Endothelial cell of umbilical vein (primary cell): ENCODE results near the gene SREBF1. TPM values are rescaled to one million over a fixed set of nuclear protein-coding genes. Genes with fewer than 3 reads are reported as not detected.
A peak's percentile ranks its signal among the peaks of the same experiment; 100 is the strongest.

ENCODE experiments used
- BruUV-seq: library from RNA; stranded (reverse); fragments of 400-500 nt; replicated peaks from 2 replicates; lab custom pipeline; 2021; lab: Mats Ljungman, UMichigan
- CTCF ChIA-PET: fragments of 300-600, 350-600 bp; sonication (Branson Sonifier 250); formaldehyde crosslinking; loops from one replicate; lab custom pipeline; 2021; ENCODE audit warnings: antibody characterized with exemption, inconsistent platforms; lab: Charles Lee
- POLR2A ChIA-PET: fragments of 300-600, 350-600 bp; sonication (Branson Sonifier 250); formaldehyde crosslinking; loops from one replicate; lab custom pipeline; 2021; ENCODE audit warnings: antibody characterized with exemption, inconsistent platforms; lab: Charles Lee
- DNase-seq: peaks from one replicate; pipeline ENCODE4 v3.0.0-alpha.2; 2011; ENCODE audit warnings: low read depth, low spot score
- FAIRE-seq: peaks from 2 replicates; lab custom pipeline; 2011; peaks lifted over from hg19 to GRCh38; lab: Jason Lieb, UNC
- H2AFZ ChIP-seq: 2 replicates; pipeline ENCODE4 v1.6.0; 2012; ENCODE audit warnings: low read depth, low read length, control low read depth, inconsistent platforms
- H3K27ac ChIP-seq: 2 replicates; pipeline ENCODE4 v1.5.1; 2011; ENCODE audit warnings: low read depth, mild to moderate bottlenecking, control low read depth, low read length, moderate library complexity; ENCODE audit not compliant: insufficient read depth
- H3K27me3 ChIP-seq, 2 experiments: 2 replicates each; pipeline versions ENCODE4 v1.6.0 to v1.6.1; 2011; ENCODE audit warnings: low read length in 2 of 2, mixed read lengths in 1 of 2; ENCODE audit not compliant: control insufficient read depth in 2 of 2, insufficient read depth in 2 of 2
- H3K36me3 ChIP-seq, 2 experiments: 2 replicates in 1 of 2; 3 replicates in 1 of 2; pipeline ENCODE4 v1.5.1; 2011; ENCODE audit warnings: low read length in 2 of 2, mild to moderate bottlenecking in 1 of 2, moderate library complexity in 1 of 2; ENCODE audit not compliant: control insufficient read depth in 2 of 2, insufficient read depth in 2 of 2; ENCODE audit errors: extremely low read depth in 1 of 2
- H3K4me1 ChIP-seq: 3 replicates; pipeline ENCODE4 v1.5.1; 2011; ENCODE audit warnings: mild to moderate bottlenecking, low read length; ENCODE audit not compliant: control insufficient read depth, insufficient read depth; ENCODE audit errors: extremely low read depth
- H3K4me2 ChIP-seq: 2 replicates; pipeline ENCODE4 v1.6.1; 2011; ENCODE audit warnings: low read length, control low read depth, mixed read lengths; ENCODE audit not compliant: insufficient read depth
- H3K4me3 ChIP-seq, 3 experiments: fragments of 200-600 bp in 1 of 3; sonication (generic), shearing (Covaris generic) in 1 of 3; replicated peaks in 1 of 3; 2 replicates each; pipeline ENCODE4 v1.5.1; 2011 to 2016; ENCODE audit warnings: control low read depth in 3 of 3, low read length in 3 of 3, mild to moderate bottlenecking in 2 of 3, inconsistent platforms in 1 of 3, low read depth in 1 of 3, moderate library complexity in 1 of 3; ENCODE audit not compliant: insufficient read depth in 1 of 3
- H3K79me2 ChIP-seq: 2 replicates; pipeline ENCODE4 v1.6.0; 2012; ENCODE audit warnings: low read length, inconsistent platforms; ENCODE audit not compliant: control insufficient read depth, insufficient read depth
- H3K9ac ChIP-seq: replicated peaks from 2 replicates; pipeline ENCODE3; 2011; ENCODE audit warnings: low read length, control low read depth; ENCODE audit not compliant: insufficient read depth; ENCODE audit errors: extremely low read depth
- H3K9me1 ChIP-seq: replicated peaks from 3 replicates; pipeline ENCODE4 v1.6.0; 2011; ENCODE audit warnings: mild to moderate bottlenecking, low read length; ENCODE audit not compliant: control insufficient read depth, insufficient read depth; ENCODE audit errors: extremely low read depth
- H3K9me3 ChIP-seq: replicated peaks from 2 replicates; pipeline ENCODE4 v1.5.1; 2012; ENCODE audit warnings: low read length, inconsistent platforms; ENCODE audit not compliant: control insufficient read depth, insufficient read depth
- H4K20me1 ChIP-seq: replicated peaks from 2 replicates; pipeline ENCODE3; 2011; ENCODE audit warnings: mild to moderate bottlenecking, low read length; ENCODE audit not compliant: control insufficient read depth, insufficient read depth; ENCODE audit errors: extremely low read depth
- EZH2 ChIP-seq: IDR thresholded peaks from 2 replicates; pipeline ENCODE4 v1.6.1; 2012; ENCODE audit warnings: borderline replicate concordance, low read depth, mild to moderate bottlenecking, moderate library complexity, low read length, inconsistent platforms; ENCODE audit not compliant: severe bottlenecking
- FOS ChIP-seq: IDR thresholded peaks from 2 replicates; pipeline ENCODE4 v1.6.1; 2011; ENCODE audit warnings: mild to moderate bottlenecking, low read length, moderate library complexity, borderline replicate concordance; ENCODE audit not compliant: insufficient read depth
- GATA2 ChIP-seq: IDR thresholded peaks from 2 replicates; pipeline ENCODE4 v1.7.0; 2011; ENCODE audit warnings: low read depth, mild to moderate bottlenecking, moderate library complexity, mixed read lengths, low read length; ENCODE audit not compliant: insufficient read length, insufficient read depth
- JUN ChIP-seq: IDR thresholded peaks from 2 replicates; pipeline ENCODE4 v1.6.1; 2011; ENCODE audit warnings: borderline replicate concordance, low read depth; ENCODE audit not compliant: insufficient read length, insufficient read depth
- MAX ChIP-seq: IDR thresholded peaks from 2 replicates; pipeline ENCODE4 v1.6.1; 2011; ENCODE audit not compliant: insufficient read depth, insufficient read length
- MYC ChIP-seq: IDR thresholded peaks from one replicate; pipeline ENCODE4 v1.6.1; 2011; ENCODE audit warnings: mild to moderate bottlenecking, low read depth, low read length
- POLR2A ChIP-seq: IDR thresholded peaks from 2 replicates; pipeline ENCODE4 v1.6.1; 2012; ENCODE audit warnings: low read depth, mild to moderate bottlenecking, control low read depth, low read length
- POLR2AphosphoS5 ChIP-seq: IDR thresholded peaks from 2 replicates; pipeline ENCODE4 v1.6.1; 2012; ENCODE audit warnings: low read depth, mild to moderate bottlenecking, control low read depth, low read length, moderate library complexity; ENCODE audit not compliant: insufficient read depth
- dilution Hi-C: fragments of 300-500 bp; cut with MboI; formaldehyde crosslinking; loops from one replicate; pipeline ENCODE4 v1.15.0; 2019; ENCODE audit warnings: low sequenced_read_pairs; ENCODE audit not compliant: extremely low pct_ligation_motif_present
- intact Hi-C: fragments of 100-400 bp; cut with micrococcal nuclease; formaldehyde crosslinking; loops from one replicate; pipeline ENCODE4 v1.10.0; 2022
- polyA plus RNA-seq, 4 experiments: library from polyadenylated mRNA; depleted of rRNA in 3 of 4; stranded (reverse) in 3 of 4; unstranded in 1 of 4; fragments of >200 nt; gene quantifications; 2 replicates each; pipeline versions ENCODE4 v1.2.1 to v1.2.3, GENCODE V29; 2011 to 2012; ENCODE audit warnings: missing spikeins in 1 of 4
- total RNA-seq: library from RNA; stranded (reverse); gene quantifications from 2 replicates; pipeline ENCODE4 v1.2.3, GENCODE V29; 2021
- TF ChIP-seq, protein P1 (sequence below), 2 donors: IDR thresholded peaks; 1 replicate in 1 of 2; 2 replicates in 1 of 2; pipeline ENCODE4 v1.5.1; 2011; ENCODE audit warnings: low read length in 2 of 2, mild to moderate bottlenecking in 2 of 2, moderate library complexity in 2 of 2, control low read depth in 1 of 2, inconsistent platforms in 1 of 2, low read depth in 1 of 2; ENCODE audit not compliant: insufficient read depth in 1 of 2; ENCODE audit errors: extremely low read depth in 1 of 2

The SREBF1 gene
- total and polyA plus RNA-seq, 2 donors (not counting 3 experiments of a cell fraction or from before 2014, with no cell fraction given): 50.4 to 109 TPM

- Histone ChIP-seq H3K4me3 (no peak overlapping the region), H3K9me3 (no peaks in the 10 kb centered on the region), H3K4me2 (no peak overlapping the region), H3K9ac (no peak overlapping the region), H3K4me1 (no peaks in the 10 kb centered on the region), H3K27me3 (no peaks in the 10 kb centered on the region), H4K20me1 (no peaks in the 10 kb centered on the region), H3K27ac (no peak overlapping the region), H3K79me2 (no peaks in the 10 kb centered on the region), H3K36me3 (peaks cover 7 to 53% of the 10 kb centered on the region in 2 experiments), H2AFZ (no peak overlapping the region), H3K9me1 (no peaks in the 10 kb centered on the region)
- FAIRE-seq (no peak), DNase-seq (no peak)
- ChIA-PET POLR2A (no interaction called here), CTCF (interaction anchor here (1.0 kb wide), 1 partner anchor 239 kb away, joined by 3 read pairs; no protein-coding TSS in a partner anchor)
- TF ChIP-seq JUN: no peak
- BruUV-seq: no TSS peak
- intact Hi-C loops: no loop called here
- dilution Hi-C loops: no loop called here
Measured at GRCh38 chr17:17794382-17794781, 42.4 kb downstream of the SREBF1 start.

GRCh38 chr17:17793378-17794214 lies 43.2 kb downstream of the SREBF1 start:
- TF ChIP-seq GATA2: no peak
- TF ChIP-seq EZH2: no peak
- no peak for TF ChIP-seq POLR2A
- TF ChIP-seq POLR2AphosphoS5: no peak
- no peak for TF ChIP-seq MYC
- TF ChIP-seq MAX: no peak
- TF ChIP-seq, protein P1, sequence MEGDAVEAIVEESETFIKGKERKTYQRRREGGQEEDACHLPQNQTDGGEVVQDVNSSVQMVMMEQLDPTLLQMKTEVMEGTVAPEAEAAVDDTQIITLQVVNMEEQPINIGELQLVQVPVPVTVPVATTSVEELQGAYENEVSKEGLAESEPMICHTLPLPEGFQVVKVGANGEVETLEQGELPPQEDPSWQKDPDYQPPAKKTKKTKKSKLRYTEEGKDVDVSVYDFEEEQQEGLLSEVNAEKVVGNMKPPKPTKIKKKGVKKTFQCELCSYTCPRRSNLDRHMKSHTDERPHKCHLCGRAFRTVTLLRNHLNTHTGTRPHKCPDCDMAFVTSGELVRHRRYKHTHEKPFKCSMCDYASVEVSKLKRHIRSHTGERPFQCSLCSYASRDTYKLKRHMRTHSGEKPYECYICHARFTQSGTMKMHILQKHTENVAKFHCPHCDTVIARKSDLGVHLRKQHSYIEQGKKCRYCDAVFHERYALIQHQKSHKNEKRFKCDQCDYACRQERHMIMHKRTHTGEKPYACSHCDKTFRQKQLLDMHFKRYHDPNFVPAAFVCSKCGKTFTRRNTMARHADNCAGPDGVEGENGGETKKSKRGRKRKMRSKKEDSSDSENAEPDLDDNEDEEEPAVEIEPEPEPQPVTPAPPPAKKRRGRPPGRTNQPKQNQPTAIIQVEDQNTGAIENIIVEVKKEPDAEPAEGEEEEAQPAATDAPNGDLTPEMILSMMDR (IDR thresholded peaks at IDR 0.05; ENCODE audit: extremely low read depth in 1 of 2, insufficient read depth in 1 of 2, low read depth in 1 of 2, low read length in 2 of 2): no peak
- TF ChIP-seq FOS: no peak
- no peak for TF ChIP-seq JUN
- ChIA-PET CTCF (interaction anchor here (0.7 to 1.4 kb wide), 4 partner anchors 12 to 242 kb away, joined by 3 to 4 read pairs (median 3); no protein-coding TSS in a partner anchor), POLR2A (no interaction called here)
- BruUV-seq: TSS peak; percentile 7
- no peaks in the 10 kb centered on the region for H3K9me1 ChIP-seq
- no peak for FAIRE-seq
- dilution Hi-C loops (no loop called here), intact Hi-C loops (no loop called here)
- no peak overlapping the region for H3K9ac ChIP-seq
- H4K20me1 ChIP-seq: no peaks in the 10 kb centered on the region
- no peaks in the 10 kb centered on the region for H3K27me3 ChIP-seq
- H2AFZ ChIP-seq: no peak overlapping the region
- no peak overlapping the region for H3K4me3 ChIP-seq
- no peak for DNase-seq
- no peak overlapping the region for H3K4me2 ChIP-seq
- H3K9me3 ChIP-seq: no peaks in the 10 kb centered on the region
- H3K36me3 ChIP-seq: peaks cover 7 to 48% of the 10 kb centered on the region in 2 experiments
- no peaks in the 10 kb centered on the region for H3K4me1 ChIP-seq
- no peak overlapping the region for H3K27ac ChIP-seq
- H3K79me2 ChIP-seq: no peaks in the 10 kb centered on the region
